Measurements from ENCODE around the gene MYB.

GRCh38 chr6:135179920-135180541, 1.1 kb upstream of the MYB start:
- TF ChIP-seq POLR2A (IDR thresholded peaks at IDR 0.05; ENCODE audit: control extremely low read depth in 1 of 2, low read depth in 2 of 2, low read length in 2 of 2) (no peak), EZH2 (IDR thresholded peaks at IDR 0.05; ENCODE audit: low read depth, low read length, severe bottlenecking) (no peak), CTCF (IDR thresholded peaks at IDR 0.05; ENCODE audit: control extremely low read depth in 1 of 3, insufficient read depth in 1 of 3, low read depth in 1 of 3, low read length in 3 of 3) (no peak), SIN3A (conservative IDR thresholded peaks at IDR 0.05 in 1 of 2, IDR thresholded peaks at IDR 0.05 in 1 of 2; ENCODE audit: low read depth in 1 of 2, low read length in 2 of 2) (no peak), KDM1A (IDR thresholded peaks at IDR 0.05; ENCODE audit: borderline replicate concordance, low read length) (no peak), ZNF274 (IDR thresholded peaks at IDR 0.05; ENCODE audit: borderline replicate concordance, extremely low read depth, low read length) (no peak)

All from H1 (cell line).